ENCODE measurements around the gene GTF2H2C. TPM values are rescaled to one million over a fixed set of nuclear protein-coding genes. Genes with fewer than 3 reads are reported as not detected.

Gene GTF2H2C
- total and polyA plus RNA-seq, 12 donors: 7.3 to 17.9 (median 14.2) TPM

Other genes starting within 250 kb of the GTF2H2C start
- gene CCDC125, start 227.4 kb upstream of the GTF2H2C start, total RNA-seq: 1 to 10 TPM; 2.2 to 5.5 (median 4.2) TPM
- 1 to 10 TPM; 1.3 to 2.0 TPM for gene CCDC125, start 227.4 kb upstream of the GTF2H2C start, polyA plus RNA-seq
- 10 to 100 TPM; 20.8 to 53.2 (median 28.7) TPM for gene AK6, start 190.7 kb upstream of the GTF2H2C start, total RNA-seq
- 10 to 100 TPM; 40.9 to 65.6 TPM for gene AK6, start 190.7 kb upstream of the GTF2H2C start, polyA plus RNA-seq
- gene TAF9, start 190.7 kb upstream of the GTF2H2C start, total RNA-seq: 10 to 100 TPM; 36.8 to 51.5 (median 44.5) TPM
- 10 to 100 TPM; 35.8 to 62.2 TPM for gene TAF9, start 190.7 kb upstream of the GTF2H2C start, polyA plus RNA-seq
- gene RAD17, start 190.4 kb upstream of the GTF2H2C start, total RNA-seq: 10 to 100 TPM; 17.5 to 23.5 (median 19.9) TPM
- gene RAD17, start 190.4 kb upstream of the GTF2H2C start, polyA plus RNA-seq: 10 to 100 TPM in 1 of 2 donors, 1 to 10 TPM in 1; 9.0 to 10.9 TPM
- gene MARVELD2, start 145.1 kb upstream of the GTF2H2C start, total RNA-seq: 1 to 10 TPM in 9 of 10 donors, under 1 TPM in 1; 0.80 to 2.1 (median 1.5) TPM
- gene MARVELD2, start 145.1 kb upstream of the GTF2H2C start, polyA plus RNA-seq: under 1 TPM; 0.22 to 0.25 TPM
- 1 to 10 TPM in 9 of 10 donors, under 1 TPM in 1; 0.98 to 3.1 (median 1.9) TPM for gene OCLN, start 67.4 kb upstream of the GTF2H2C start, total RNA-seq
- gene OCLN, start 67.4 kb upstream of the GTF2H2C start, polyA plus RNA-seq: 1 to 10 TPM in 1 of 2 donors, under 1 TPM in 1; 0.30 to 6.5 TPM